ENCODE data around the gene ELAVL3. TPM values are rescaled to one million over a fixed set of nuclear protein-coding genes. Genes with fewer than 3 reads are reported as not detected.
A peak's percentile ranks its signal among the peaks of the same experiment; 100 is the strongest.

The ELAVL3 gene
- total RNA-seq, 1 donor from 2014 or later, result not detected

GRCh38 chr19:11426656-11427055 is 54.2 kb downstream of the ELAVL3 start:
- Histone ChIP-seq H3K4me3 (ENCODE audit: low read depth, low read length) (no peak overlapping the region), H3K27me3 (ENCODE audit: control insufficient read depth, insufficient read depth, low read length) (peaks cover 26% of the 10 kb centered on the region), H3K36me3 (ENCODE audit: control insufficient read depth, insufficient read depth, low read length) (no peaks in the 10 kb centered on the region)
- no peak for DNase-seq (ENCODE audit: low read depth)
- TF ChIP-seq CTCF (IDR thresholded peaks at IDR 0.05; ENCODE audit: insufficient read depth, low read length, poor library complexity, severe bottlenecking), result no peak

GRCh38 chr19:11425719-11426457 is 55.0 kb downstream of the ELAVL3 start:
- no peak for TF ChIP-seq CTCF (IDR thresholded peaks at IDR 0.05; ENCODE audit: insufficient read depth, low read length, poor library complexity, severe bottlenecking)
- Histone ChIP-seq H3K27me3 (ENCODE audit: control insufficient read depth, insufficient read depth, low read length) (peaks cover 34% of the 10 kb centered on the region), H3K4me3 (ENCODE audit: low read depth, low read length) (no peak overlapping the region), H3K36me3 (ENCODE audit: control insufficient read depth, insufficient read depth, low read length) (no peaks in the 10 kb centered on the region)
- no peak for DNase-seq (ENCODE audit: low read depth)

- DNase-seq (ENCODE audit: low read depth), result no peak
- Histone ChIP-seq H3K36me3 (ENCODE audit: control insufficient read depth, insufficient read depth, low read length) (no peaks in the 10 kb centered on the region), H3K27me3 (ENCODE audit: control insufficient read depth, insufficient read depth, low read length) (peaks cover 54% of the 10 kb centered on the region), H3K4me3 (ENCODE audit: low read depth, low read length) (no peak overlapping the region)
- no peak for TF ChIP-seq CTCF (IDR thresholded peaks at IDR 0.05; ENCODE audit: insufficient read depth, low read length, poor library complexity, severe bottlenecking)
Observed at GRCh38 chr19:11423791-11424181, 57.1 kb downstream of the ELAVL3 start.

- peaks cover 59% of the 10 kb centered on the region for H3K27me3 ChIP-seq (ENCODE audit: control insufficient read depth, insufficient read depth, low read length)
- H3K4me3 ChIP-seq (ENCODE audit: low read depth, low read length), result no peak overlapping the region
- no peak for DNase-seq (ENCODE audit: low read depth)
- no peak for TF ChIP-seq CTCF (IDR thresholded peaks at IDR 0.05; ENCODE audit: insufficient read depth, low read length, poor library complexity, severe bottlenecking)
- no peaks in the 10 kb centered on the region for H3K36me3 ChIP-seq (ENCODE audit: control insufficient read depth, insufficient read depth, low read length)
Observed at GRCh38 chr19:11423164-11423790, 57.6 kb downstream of the ELAVL3 start.

- DNase-seq (ENCODE audit: low read depth), result peak; percentile 21
- TF ChIP-seq CTCF (IDR thresholded peaks at IDR 0.05; ENCODE audit: insufficient read depth, low read length, poor library complexity, severe bottlenecking), result no peak
- Histone ChIP-seq H3K27me3 (ENCODE audit: control insufficient read depth, insufficient read depth, low read length) (peaks cover 60% of the 10 kb centered on the region), H3K36me3 (ENCODE audit: control insufficient read depth, insufficient read depth, low read length) (no peaks in the 10 kb centered on the region), H3K4me3 (ENCODE audit: low read depth, low read length) (no peak overlapping the region)
Observed at GRCh38 chr19:11422163-11423065, 58.4 kb downstream of the ELAVL3 start.
